ENCODE data around the gene GAPT.

DNA sequence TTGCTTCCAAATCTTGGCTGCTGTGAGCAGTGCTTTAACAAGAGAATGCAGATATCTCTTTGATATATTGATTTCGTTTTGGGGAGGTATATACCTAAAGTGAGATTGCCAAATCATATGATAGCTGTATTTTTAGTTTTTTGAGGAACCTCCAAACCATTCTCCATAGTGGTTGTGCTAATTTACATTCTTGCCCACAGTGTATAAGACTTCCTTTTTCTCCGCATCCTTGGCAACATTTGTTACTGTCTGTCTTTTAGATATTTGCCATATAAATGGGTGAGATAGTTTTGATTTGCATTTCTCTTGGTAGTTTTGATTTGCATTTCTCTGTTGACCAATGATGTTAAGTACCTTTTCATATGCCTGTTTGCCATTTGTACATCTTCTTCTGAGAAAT is 21.3 kb upstream of the GAPT start:
- no peak for TF ChIP-seq CREB1 (IDR thresholded peaks at IDR 0.05; ENCODE audit: low read depth)
- TF ChIP-seq NFIC (IDR thresholded peaks at IDR 0.05): no peak
- no peak for TF ChIP-seq CEBPB (IDR thresholded peaks at IDR 0.05)
- TF ChIP-seq EGR1 (IDR thresholded peaks at IDR 0.05): no peak
- no peak for TF ChIP-seq RAD21 (IDR thresholded peaks at IDR 0.05; ENCODE audit: low read depth)
- TF ChIP-seq, protein P1, sequence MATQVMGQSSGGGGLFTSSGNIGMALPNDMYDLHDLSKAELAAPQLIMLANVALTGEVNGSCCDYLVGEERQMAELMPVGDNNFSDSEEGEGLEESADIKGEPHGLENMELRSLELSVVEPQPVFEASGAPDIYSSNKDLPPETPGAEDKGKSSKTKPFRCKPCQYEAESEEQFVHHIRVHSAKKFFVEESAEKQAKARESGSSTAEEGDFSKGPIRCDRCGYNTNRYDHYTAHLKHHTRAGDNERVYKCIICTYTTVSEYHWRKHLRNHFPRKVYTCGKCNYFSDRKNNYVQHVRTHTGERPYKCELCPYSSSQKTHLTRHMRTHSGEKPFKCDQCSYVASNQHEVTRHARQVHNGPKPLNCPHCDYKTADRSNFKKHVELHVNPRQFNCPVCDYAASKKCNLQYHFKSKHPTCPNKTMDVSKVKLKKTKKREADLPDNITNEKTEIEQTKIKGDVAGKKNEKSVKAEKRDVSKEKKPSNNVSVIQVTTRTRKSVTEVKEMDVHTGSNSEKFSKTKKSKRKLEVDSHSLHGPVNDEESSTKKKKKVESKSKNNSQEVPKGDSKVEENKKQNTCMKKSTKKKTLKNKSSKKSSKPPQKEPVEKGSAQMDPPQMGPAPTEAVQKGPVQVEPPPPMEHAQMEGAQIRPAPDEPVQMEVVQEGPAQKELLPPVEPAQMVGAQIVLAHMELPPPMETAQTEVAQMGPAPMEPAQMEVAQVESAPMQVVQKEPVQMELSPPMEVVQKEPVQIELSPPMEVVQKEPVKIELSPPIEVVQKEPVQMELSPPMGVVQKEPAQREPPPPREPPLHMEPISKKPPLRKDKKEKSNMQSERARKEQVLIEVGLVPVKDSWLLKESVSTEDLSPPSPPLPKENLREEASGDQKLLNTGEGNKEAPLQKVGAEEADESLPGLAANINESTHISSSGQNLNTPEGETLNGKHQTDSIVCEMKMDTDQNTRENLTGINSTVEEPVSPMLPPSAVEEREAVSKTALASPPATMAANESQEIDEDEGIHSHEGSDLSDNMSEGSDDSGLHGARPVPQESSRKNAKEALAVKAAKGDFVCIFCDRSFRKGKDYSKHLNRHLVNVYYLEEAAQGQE (IDR thresholded peaks at IDR 0.05; ENCODE audit: low read depth): no peak
- TF ChIP-seq, protein P2, sequence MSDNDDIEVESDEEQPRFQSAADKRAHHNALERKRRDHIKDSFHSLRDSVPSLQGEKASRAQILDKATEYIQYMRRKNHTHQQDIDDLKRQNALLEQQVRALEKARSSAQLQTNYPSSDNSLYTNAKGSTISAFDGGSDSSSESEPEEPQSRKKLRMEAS (IDR thresholded peaks at IDR 0.05): no peak
- TF ChIP-seq YY1 (IDR thresholded peaks at IDR 0.05; ENCODE audit: low read depth): no peak
- no peak for TF ChIP-seq FOXM1 (IDR thresholded peaks at IDR 0.05; ENCODE audit: borderline replicate concordance, low read depth)
- no peak for TF ChIP-seq EP300 (IDR thresholded peaks at IDR 0.05; ENCODE audit: borderline replicate concordance)
- no peak for TF ChIP-seq TAF1 (IDR thresholded peaks at IDR 0.05; ENCODE audit: low read depth)
- TF ChIP-seq, protein P3, sequence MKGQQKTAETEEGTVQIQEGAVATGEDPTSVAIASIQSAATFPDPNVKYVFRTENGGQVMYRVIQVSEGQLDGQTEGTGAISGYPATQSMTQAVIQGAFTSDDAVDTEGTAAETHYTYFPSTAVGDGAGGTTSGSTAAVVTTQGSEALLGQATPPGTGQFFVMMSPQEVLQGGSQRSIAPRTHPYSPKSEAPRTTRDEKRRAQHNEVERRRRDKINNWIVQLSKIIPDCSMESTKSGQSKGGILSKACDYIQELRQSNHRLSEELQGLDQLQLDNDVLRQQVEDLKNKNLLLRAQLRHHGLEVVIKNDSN (IDR thresholded peaks at IDR 0.05): no peak
- TF ChIP-seq ZBTB7A (IDR thresholded peaks at IDR 0.05; ENCODE audit: low read depth): no peak
- TF ChIP-seq TCF12 (IDR thresholded peaks at IDR 0.05; ENCODE audit: low read depth): no peak
